IMR-90 (cell line): ENCODE results near the gene ATF7IP. TPM values are rescaled to one million over a fixed set of nuclear protein-coding genes. Genes with fewer than 3 reads are reported as not detected.

Experiments used
- ATAC-seq: fragments of 200-7000 bp; cut with Tn5 transposase; 2 replicates; pipeline ENCODE4 v1.9.1; 2020; ENCODE audit warnings: low read depth, mild to moderate bottlenecking, moderate library complexity
- BruUV-seq: library from RNA; stranded (reverse); fragments of 400-500 nt; replicated peaks from 2 replicates; lab custom pipeline; 2021; lab: Mats Ljungman, UMichigan
- CTCF ChIA-PET: fragments of 300-600 bp; formaldehyde crosslinking; extraction: SDS; loops from one replicate; lab custom pipeline; 2021; ENCODE audit warnings: antibody characterized with exemption; lab: Yijun Ruan, JAX
- POLR2A ChIA-PET: fragments of 300-600 bp; sonication (Branson Sonifier 250); formaldehyde crosslinking; loops from one replicate; lab custom pipeline; 2022; ENCODE audit warnings: antibody characterized with exemption; ENCODE audit not compliant: unreplicated experiment; lab: Charles Lee
- DNase-seq: peaks from one replicate; pipeline ENCODE4 v3.0.0; 2013
- H2AFZ ChIP-seq: replicated peaks from 2 replicates; pipeline ENCODE3; 2013; ENCODE audit warnings: low read length, mild to moderate bottlenecking; ENCODE audit not compliant: poor library complexity
- H2AK5ac ChIP-seq: 2 replicates; pipeline ENCODE4 v1.6.1; 2013; ENCODE audit warnings: low read depth, low read length, inconsistent platforms
- H2AK9ac ChIP-seq: replicated peaks from 2 replicates; pipeline ENCODE3; 2013; ENCODE audit warnings: mild to moderate bottlenecking, low read depth, low read length, moderate library complexity; ENCODE audit not compliant: poor library complexity
- H2BK120ac ChIP-seq: 2 replicates; pipeline ENCODE4 v1.6.1; 2013; ENCODE audit warnings: low read depth, low read length, inconsistent platforms
- H2BK15ac ChIP-seq: 3 replicates; pipeline ENCODE4 v1.6.1; 2013; ENCODE audit warnings: low read depth, low read length, inconsistent platforms
- H2BK20ac ChIP-seq: 2 replicates; pipeline ENCODE4 v1.6.1; 2013; ENCODE audit warnings: low read depth, mild to moderate bottlenecking, inconsistent platforms, low read length, moderate library complexity
- H2BK5ac ChIP-seq: 2 replicates; pipeline ENCODE4 v1.6.1; 2013; ENCODE audit warnings: mild to moderate bottlenecking, low read depth, low read length, inconsistent platforms; ENCODE audit not compliant: poor library complexity, severe bottlenecking
- H3K14ac ChIP-seq: replicated peaks from 2 replicates; pipeline ENCODE4 v1.6.1; 2013; ENCODE audit warnings: low read depth, low read length, inconsistent platforms
- H3K18ac ChIP-seq: 2 replicates; pipeline ENCODE4 v1.6.1; 2013; ENCODE audit warnings: low read depth, low read length, control low read depth
- H3K23ac ChIP-seq: 2 replicates; pipeline ENCODE4 v1.6.1; 2013; ENCODE audit warnings: low read depth, low read length, inconsistent platforms
- H3K27ac ChIP-seq: 2 replicates; pipeline ENCODE4 v1.5.1; 2013; ENCODE audit warnings: mild to moderate bottlenecking, control low read depth, low read length; ENCODE audit not compliant: insufficient read depth
- H3K27me3 ChIP-seq: 2 replicates; pipeline ENCODE4 v1.6.1; 2013; ENCODE audit warnings: low read length; ENCODE audit not compliant: control insufficient read depth, insufficient read depth
- H3K36me3 ChIP-seq: 2 replicates; pipeline ENCODE4 v1.6.1; 2013; ENCODE audit warnings: low read length, mixed read lengths; ENCODE audit not compliant: control insufficient read depth, insufficient read depth
- H3K4ac ChIP-seq: 2 replicates; pipeline ENCODE4 v1.6.1; 2013; ENCODE audit warnings: low read depth, low read length, inconsistent platforms
- H3K4me1 ChIP-seq: 2 replicates; pipeline ENCODE4 v1.6.1; 2013; ENCODE audit warnings: low read length, mixed read lengths; ENCODE audit not compliant: control insufficient read depth, insufficient read depth
- H3K4me2 ChIP-seq: 2 replicates; pipeline ENCODE4 v1.6.1; 2013; ENCODE audit warnings: low read depth, mild to moderate bottlenecking, control low read depth, low read length, moderate library complexity
- H3K4me3 ChIP-seq: 2 replicates; pipeline ENCODE4 v1.5.1; 2013; ENCODE audit warnings: low read depth, mild to moderate bottlenecking, control low read depth, low read length, moderate library complexity; ENCODE audit not compliant: insufficient read depth
- H3K56ac ChIP-seq: 2 replicates; pipeline ENCODE4 v1.6.1; 2013; ENCODE audit warnings: low read length, inconsistent platforms; ENCODE audit not compliant: insufficient read depth; ENCODE audit errors: extremely low read depth
- H3K79me1 ChIP-seq, 2 experiments: 2 replicates each; pipeline ENCODE4 v1.6.1; 2013; ENCODE audit warnings: low read length in 2 of 2, inconsistent platforms in 1 of 2, low read depth in 1 of 2
- H3K9ac ChIP-seq: 2 replicates; pipeline ENCODE4 v1.6.1; 2013; ENCODE audit warnings: low read depth, low read length, control low read depth
- H3K9me1 ChIP-seq: 2 replicates; pipeline ENCODE4 v1.6.1; 2013; ENCODE audit warnings: low read length, inconsistent platforms; ENCODE audit not compliant: insufficient read depth
- H3K9me3 ChIP-seq: 2 replicates; pipeline ENCODE4 v1.6.1; 2013; ENCODE audit warnings: low read length; ENCODE audit not compliant: control insufficient read depth, insufficient read depth
- H4K20me1 ChIP-seq: 2 replicates; pipeline ENCODE4 v1.6.1; 2013; ENCODE audit warnings: low read length, inconsistent platforms; ENCODE audit not compliant: insufficient read depth
- H4K5ac ChIP-seq: 2 replicates; pipeline ENCODE4 v1.6.1; 2013; ENCODE audit warnings: mild to moderate bottlenecking, low read depth, low read length, control low read depth
- H4K8ac ChIP-seq, 2 experiments: 2 replicates each; pipeline ENCODE4 v1.6.1; 2013; ENCODE audit warnings: low read depth in 2 of 2, low read length in 2 of 2, control low read depth in 1 of 2, inconsistent platforms in 1 of 2
- H4K91ac ChIP-seq: 2 replicates; pipeline ENCODE4 v1.6.1; 2013; ENCODE audit warnings: low read depth, low read length, inconsistent platforms; ENCODE audit not compliant: insufficient read depth
- CEBPB ChIP-seq: IDR thresholded peaks from 2 replicates; pipeline ENCODE4 v1.6.1; 2012; ENCODE audit warnings: low read depth, low read length, improper control_type of control experiment
- CHD1 ChIP-seq: IDR thresholded peaks from 2 replicates; pipeline ENCODE4 v1.6.1; 2012; ENCODE audit warnings: low read depth, low read length, improper control_type of control experiment
- CTCF ChIP-seq: conservative IDR thresholded peaks from 2 replicates; pipeline ENCODE4 v1.5.1; 2012; ENCODE audit warnings: mild to moderate bottlenecking, low read depth, low read length, improper control_type of control experiment
- ELK1 ChIP-seq: fragments of 150-350 bp; IDR thresholded peaks from 2 replicates; pipeline ENCODE4 v1.6.1; 2016; ENCODE audit warnings: low read depth, mild to moderate bottlenecking, low read length, moderate library complexity, borderline replicate concordance
- FOS ChIP-seq: fragments of 150-350 bp; IDR thresholded peaks from 2 replicates; pipeline ENCODE4 v1.6.1; 2016; ENCODE audit warnings: low read depth, low read length
- MXI1 ChIP-seq: IDR thresholded peaks from 2 replicates; pipeline ENCODE4 v1.6.1; 2012; ENCODE audit warnings: low read depth, mild to moderate bottlenecking, low read length, moderate library complexity, borderline replicate concordance
- NFE2L2 ChIP-seq: fragments of 150-350 bp; IDR thresholded peaks from 2 replicates; pipeline ENCODE4 v1.6.1; 2016; ENCODE audit warnings: low read depth, mild to moderate bottlenecking, low read length
- RCOR1 ChIP-seq: IDR thresholded peaks from 2 replicates; pipeline ENCODE4 v1.6.1; 2012; ENCODE audit warnings: mild to moderate bottlenecking, low read length, improper control_type of control experiment; ENCODE audit not compliant: insufficient replicate concordance
- RFX5 ChIP-seq: IDR thresholded peaks from 2 replicates; pipeline ENCODE4 v1.8.0; 2012; ENCODE audit warnings: low read depth, mild to moderate bottlenecking, low read length, moderate library complexity
- SMC3 ChIP-seq: fragments of 150-350 bp; IDR thresholded peaks from 2 replicates; pipeline ENCODE4 v1.6.1; 2016; ENCODE audit warnings: low read depth, mild to moderate bottlenecking, antibody characterized with exemption, low read length, moderate library complexity
- USF2 ChIP-seq: fragments of 150-350 bp; IDR thresholded peaks from 2 replicates; pipeline ENCODE4 v1.6.1; 2017; ENCODE audit warnings: mild to moderate bottlenecking, antibody characterized with exemption, low read length, low read depth
- dilution Hi-C: fragments of 300-500 bp; cut with HindIII; formaldehyde crosslinking; loops from one replicate; pipeline ENCODE4 v1.14.3; 2018; ENCODE audit warnings: low sequenced_read_pairs; ENCODE audit not compliant: unreplicated experiment
- in situ Hi-C: fragments of 300-500 bp; cut with MboI; formaldehyde crosslinking; loops from 3 replicates; pipeline ENCODE4 v1.14.3; 2019; ENCODE audit warnings: low sequenced_read_pairs, inconsistent platforms, mixed read lengths
- intact Hi-C: fragments of 100-400 bp; cut with micrococcal nuclease; formaldehyde crosslinking; loops from 2 replicates; pipeline ENCODE4 v1.10.0; 2022
- polyA plus RNA-seq, 3 experiments: library from polyadenylated mRNA; depleted of rRNA; stranded (reverse); fragments of >200 nt; gene quantifications; 2 replicates each; pipeline ENCODE4 v1.2.3, GENCODE V29; 2012; ENCODE audit warnings: low replicate concordance in 1 of 3
- total RNA-seq: library from RNA; depleted of rRNA; stranded (reverse); fragments of >200 nt; gene quantifications from 2 replicates; pipeline ENCODE4 v1.2.3, GENCODE V29; 2012

The ATF7IP gene
- total and polyA plus RNA-seq, 2 of the 4 experiments (the other 2 are of a cell fraction): 9.4 to 22.8 TPM

- BruUV-seq: no TSS peak
- ChIA-PET POLR2A (no interaction called here), CTCF (no interaction called here)
- no peak for TF ChIP-seq ELK1
- no peak for TF ChIP-seq MXI1
- TF ChIP-seq CEBPB: no peak
- TF ChIP-seq USF2: no peak
- TF ChIP-seq NFE2L2: no peak
- no peak for TF ChIP-seq FOS
- TF ChIP-seq CHD1: no peak
- TF ChIP-seq RCOR1: no peak
- no peak for TF ChIP-seq RFX5
- TF ChIP-seq CTCF: no peak
- TF ChIP-seq SMC3: no peak
- H3K79me1 ChIP-seq: peaks cover 7 to 48% of the 10 kb centered on the region in 2 experiments
- H2BK120ac ChIP-seq: no peak overlapping the region
- no peak for ATAC-seq
- intact Hi-C loops (no loop called here), dilution Hi-C loops (no loop called here), in situ Hi-C loops (loop anchor here (25.0 kb wide), 2 partner anchors 408 to 1517 kb away; no protein-coding TSS in a partner anchor)
- no peak overlapping the region for H2AK9ac ChIP-seq
- no peak overlapping the region for H3K9ac ChIP-seq
- no peak overlapping the region for H3K27ac ChIP-seq
- no peak overlapping the region for H2AK5ac ChIP-seq
- no peak overlapping the region for H4K91ac ChIP-seq
- H4K5ac ChIP-seq: no peak overlapping the region
- H4K8ac ChIP-seq: no peak overlapping the region
- no peak overlapping the region for H3K23ac ChIP-seq
- H4K20me1 ChIP-seq: no peaks in the 10 kb centered on the region
- no peak overlapping the region for H3K4me2 ChIP-seq
- H2BK20ac ChIP-seq: no peak overlapping the region
- H3K56ac ChIP-seq: no peak overlapping the region; the same call in 1 of the 2 replicates
- H3K9me1 ChIP-seq: 0 out of 2 replicates have a peak, but pooled peaks cover 3% of the 10 kb centered on the region
- peaks cover 4% of the 10 kb centered on the region for H3K9me3 ChIP-seq
- no peak overlapping the region for H3K14ac ChIP-seq
- H2AFZ ChIP-seq: no peak overlapping the region
- H3K4me3 ChIP-seq: no peak overlapping the region
- no peak overlapping the region for H2BK15ac ChIP-seq
- H3K18ac ChIP-seq: no peak overlapping the region
- H3K36me3 ChIP-seq: peaks cover 4% of the 10 kb centered on the region; the same call in 1 of the 2 replicates
- no peak overlapping the region for H3K4ac ChIP-seq
- no peaks in the 10 kb centered on the region for H3K4me1 ChIP-seq
- H2BK5ac ChIP-seq: no peak overlapping the region
- no peaks in the 10 kb centered on the region for H3K27me3 ChIP-seq
- no peak for DNase-seq
These were observed 14.0 kb downstream of the ATF7IP start for GRCh38 chr12:14379508-14379907.
